GM12878 (cell line): ENCODE measurements around the gene CAPN8. TPM values are rescaled to one million over a fixed set of nuclear protein-coding genes. Genes with fewer than 3 reads are reported as not detected.

Experiments
- ATAC-seq: fragments of 200-7000 bp; cut with Tn5 transposase; 3 replicates; pipeline ENCODE4 v1.9.1; 2020; ENCODE audit warnings: mild to moderate bottlenecking, moderate library complexity
- BruUV-seq: library from RNA; stranded (reverse); fragments of 400-500 nt; replicated peaks from 2 replicates; lab custom pipeline; 2021; lab: Mats Ljungman, UMichigan
- CTCF ChIA-PET: fragments of 300-600 bp; sonication (Branson Sonifier 250); formaldehyde crosslinking; extraction: SDS; loops from one replicate; lab custom pipeline; 2021; ENCODE audit warnings: inconsistent platforms; lab: Yijun Ruan, JAX
- POLR2A ChIA-PET: fragments of 350-600 bp; formaldehyde crosslinking; extraction: SDS; loops from one replicate; lab custom pipeline; 2021; ENCODE audit warnings: inconsistent platforms; lab: Charles Lee
- RAD21 ChIA-PET: fragments of 300-600 bp; sonication (Branson Sonifier 250); formaldehyde crosslinking; loops from one replicate; lab custom pipeline; 2023; ENCODE audit warnings: antibody characterized with exemption; ENCODE audit not compliant: unreplicated experiment; lab: Charles Lee
- SMC1A ChIA-PET: fragments of 300-600 bp; sonication (Branson Sonifier 250); formaldehyde crosslinking; loops from one replicate; lab custom pipeline; 2023; ENCODE audit not compliant: unreplicated experiment, uncharacterized antibody; lab: Charles Lee
- DNase-seq: peaks from one replicate; pipeline ENCODE4 v3.0.0-alpha.2; 2011; ENCODE audit warnings: low read depth, low spot score
- FAIRE-seq: peaks from 3 replicates; lab custom pipeline; 2011; peaks lifted over from hg19 to GRCh38; lab: Jason Lieb, UNC
- H2AFZ ChIP-seq: 2 replicates; pipeline ENCODE4 v1.6.0; 2011; ENCODE audit warnings: low read depth, low read length, control low read depth; ENCODE audit not compliant: control insufficient read depth
- H3K27ac ChIP-seq: 2 replicates; pipeline ENCODE4 v1.5.1; 2011; ENCODE audit warnings: control low read depth; ENCODE audit not compliant: control insufficient read depth, insufficient read depth
- H3K27me3 ChIP-seq, 2 experiments: replicated peaks in 1 of 2; 2 replicates each; pipeline versions ENCODE4 v1.6.0 to v1.6.1; 2011; ENCODE audit warnings: low read length in 1 of 2; ENCODE audit not compliant: control insufficient read depth in 2 of 2, insufficient read depth in 2 of 2
- H3K36me3 ChIP-seq, 2 experiments: 2 replicates each; pipeline ENCODE4 v1.5.1; 2011; ENCODE audit warnings: low read length in 1 of 2; ENCODE audit not compliant: control insufficient read depth in 2 of 2, insufficient read depth in 2 of 2
- H3K4me1 ChIP-seq: 2 replicates; pipeline ENCODE4 v1.6.1; 2011; ENCODE audit warnings: mild to moderate bottlenecking, low read length, moderate library complexity, mixed read lengths; ENCODE audit not compliant: control insufficient read depth, insufficient read depth
- H3K4me2 ChIP-seq: 2 replicates; pipeline ENCODE4 v1.6.0; 2011; ENCODE audit warnings: control low read depth; ENCODE audit not compliant: control insufficient read depth, insufficient read depth
- H3K4me3 ChIP-seq: fragments of 200-600 bp; sonication (generic); 2 replicates; pipeline ENCODE4 v1.5.1; 2016
- H3K79me2 ChIP-seq: 2 replicates; pipeline ENCODE4 v1.6.0; 2011; ENCODE audit warnings: low read length; ENCODE audit not compliant: control insufficient read depth, insufficient read depth
- H3K9ac ChIP-seq: 2 replicates; pipeline ENCODE4 v1.8.0; 2011; ENCODE audit warnings: low read length, control low read depth, mixed read lengths; ENCODE audit not compliant: control insufficient read depth, insufficient read depth
- H3K9me3 ChIP-seq: replicated peaks from 3 replicates; pipeline ENCODE4 v1.5.1; 2011; ENCODE audit warnings: mild to moderate bottlenecking, low read length; ENCODE audit not compliant: control insufficient read depth, insufficient read depth
- H4K20me1 ChIP-seq: 2 replicates; pipeline ENCODE4 v1.6.0; 2011; ENCODE audit not compliant: control insufficient read depth, insufficient read depth
- BCL3 ChIP-seq: IDR thresholded peaks from 2 replicates; pipeline ENCODE4 v1.6.1; 2011; ENCODE audit warnings: borderline replicate concordance, low read depth, mild to moderate bottlenecking, moderate library complexity, low read length; ENCODE audit not compliant: insufficient read depth, poor library complexity, severe bottlenecking
- CBFB ChIP-seq: IDR thresholded peaks from 2 replicates; pipeline ENCODE4 v1.6.1; 2016; ENCODE audit warnings: antibody characterized with exemption, low read depth
- CTCF ChIP-seq, 3 experiments: IDR thresholded peaks in 2 of 3; conservative IDR thresholded peaks in 1 of 3; 2 replicates each; pipeline ENCODE4 v1.5.1; 2011; ENCODE audit warnings: low read depth in 3 of 3, low read length in 3 of 3, mild to moderate bottlenecking in 3 of 3, control low read depth in 2 of 3, moderate library complexity in 2 of 3, inconsistent platforms in 1 of 3, mixed read lengths in 1 of 3; ENCODE audit not compliant: control insufficient read depth in 2 of 3, insufficient read depth in 1 of 3; ENCODE audit errors: extremely low read depth in 1 of 3
- ESRRA ChIP-seq: IDR thresholded peaks from 2 replicates; pipeline ENCODE4 v1.6.1; 2012; ENCODE audit warnings: mild to moderate bottlenecking, low read length, improper control_type of control experiment
- IKZF1 ChIP-seq: fragments of 450-650 bp; conservative IDR thresholded peaks from 2 replicates; pipeline ENCODE4 v1.6.1; 2017; ENCODE audit warnings: antibody characterized with exemption, mild to moderate bottlenecking
- MTA2 ChIP-seq: fragments of 450-650 bp; IDR thresholded peaks from 2 replicates; pipeline ENCODE4 v1.6.1; 2016; ENCODE audit warnings: low read depth, mild to moderate bottlenecking, moderate library complexity
- SMARCA5 ChIP-seq: fragments of 450-650 bp; IDR thresholded peaks from 2 replicates; pipeline ENCODE4 v1.6.1; 2017; ENCODE audit warnings: mild to moderate bottlenecking
- STAT3 ChIP-seq: IDR thresholded peaks from 2 replicates; pipeline ENCODE4 v1.6.1; 2011; ENCODE audit warnings: low read depth, low read length, improper control_type of control experiment
- WGBS: methylation state at CpG from one replicate; pipeline ENCODE4 v1.1.6; 2016; ENCODE audit warnings: low lambda C conversion rate; ENCODE audit not compliant: insufficient replicate concordance, insufficient coverage; ENCODE audit errors: missing lambda C conversion rate; 5-methylcytosine and 5-hydroxymethylcytosine counted together
- in situ Hi-C: fragments of 300-500 bp; cut with MboI; formaldehyde crosslinking; loops from 9 replicates; pipeline ENCODE4 v1.14.3; 2018; ENCODE audit warnings: mixed read lengths
- intact Hi-C: fragments of 100-400 bp; cut with micrococcal nuclease; formaldehyde crosslinking; loops from one replicate; pipeline ENCODE4 v1.14.2; 2022; ENCODE audit not compliant: unreplicated experiment
- polyA plus RNA-seq, 11 experiments: library from polyadenylated mRNA; depleted of rRNA in 4 of 11; unstranded in 6 of 11; stranded (reverse) in 5 of 11; fragments of >200 nt; fragmentation: Nextera tagmentation in 4 of 11; fragmentation: Illumina TruSeq in 1 of 11; extraction: Ambion mirVana in 4 of 11; extraction: Trizol in 1 of 11; gene quantifications; 1 replicate in 1 of 11; 2 replicates in 10 of 11; pipeline versions ENCODE4 v1.2.1 to v1.2.3, GENCODE V29; 2011 to 2016; ENCODE audit warnings: inconsistent platforms in 2 of 11, missing spikeins in 2 of 11, low read depth in 1 of 11
- total RNA-seq, 4 experiments: library from RNA; depleted of rRNA in 3 of 4; stranded (reverse); fragments of >200 nt in 3 of 4; fragmentation: Illumina TruSeq in 1 of 4; extraction: Trizol in 1 of 4; gene quantifications; 2 replicates each; pipeline versions ENCODE4 v1.2.1 to v1.2.3, GENCODE V29; 2013 to 2021
- TF ChIP-seq, protein P1 (sequence below): IDR thresholded peaks from 2 replicates; pipeline ENCODE4 v1.6.1; 2012; ENCODE audit warnings: mild to moderate bottlenecking, low read depth, low read length
- TF ChIP-seq, protein P2 (sequence below): IDR thresholded peaks from 2 replicates; pipeline ENCODE4 v1.6.1; 2011; ENCODE audit warnings: borderline replicate concordance, low read depth, mild to moderate bottlenecking, moderate library complexity, mixed read lengths, low read length; ENCODE audit not compliant: insufficient read depth; ENCODE audit errors: extremely low read length

The CAPN8 gene
- total and polyA plus RNA-seq, 10 of the 15 experiments (the other 5 are each of a cell fraction or from before 2014, with no cell fraction given): 6.4 to 30.7 (median 12.3) TPM

DNA sequence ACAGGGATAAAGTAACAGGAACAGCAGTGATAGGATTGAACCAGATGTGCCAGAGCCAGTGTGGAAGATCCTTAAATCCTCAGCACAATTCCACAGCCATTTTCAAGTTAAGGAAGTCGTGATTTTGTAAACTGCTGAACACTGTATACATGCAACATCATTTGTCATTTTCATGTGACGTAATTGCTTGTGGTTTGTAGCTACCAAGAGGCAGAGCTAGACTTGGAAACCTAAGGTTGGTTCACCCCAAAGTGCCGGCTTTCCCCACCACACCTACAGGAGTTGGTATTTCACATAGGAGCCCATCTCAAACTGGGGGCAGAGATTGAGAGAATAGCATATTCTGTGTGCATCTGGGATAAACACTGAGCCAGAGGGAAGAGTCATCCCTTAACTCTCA is 113.9 kb downstream of the CAPN8 start (continued):
- TF ChIP-seq, protein P1, sequence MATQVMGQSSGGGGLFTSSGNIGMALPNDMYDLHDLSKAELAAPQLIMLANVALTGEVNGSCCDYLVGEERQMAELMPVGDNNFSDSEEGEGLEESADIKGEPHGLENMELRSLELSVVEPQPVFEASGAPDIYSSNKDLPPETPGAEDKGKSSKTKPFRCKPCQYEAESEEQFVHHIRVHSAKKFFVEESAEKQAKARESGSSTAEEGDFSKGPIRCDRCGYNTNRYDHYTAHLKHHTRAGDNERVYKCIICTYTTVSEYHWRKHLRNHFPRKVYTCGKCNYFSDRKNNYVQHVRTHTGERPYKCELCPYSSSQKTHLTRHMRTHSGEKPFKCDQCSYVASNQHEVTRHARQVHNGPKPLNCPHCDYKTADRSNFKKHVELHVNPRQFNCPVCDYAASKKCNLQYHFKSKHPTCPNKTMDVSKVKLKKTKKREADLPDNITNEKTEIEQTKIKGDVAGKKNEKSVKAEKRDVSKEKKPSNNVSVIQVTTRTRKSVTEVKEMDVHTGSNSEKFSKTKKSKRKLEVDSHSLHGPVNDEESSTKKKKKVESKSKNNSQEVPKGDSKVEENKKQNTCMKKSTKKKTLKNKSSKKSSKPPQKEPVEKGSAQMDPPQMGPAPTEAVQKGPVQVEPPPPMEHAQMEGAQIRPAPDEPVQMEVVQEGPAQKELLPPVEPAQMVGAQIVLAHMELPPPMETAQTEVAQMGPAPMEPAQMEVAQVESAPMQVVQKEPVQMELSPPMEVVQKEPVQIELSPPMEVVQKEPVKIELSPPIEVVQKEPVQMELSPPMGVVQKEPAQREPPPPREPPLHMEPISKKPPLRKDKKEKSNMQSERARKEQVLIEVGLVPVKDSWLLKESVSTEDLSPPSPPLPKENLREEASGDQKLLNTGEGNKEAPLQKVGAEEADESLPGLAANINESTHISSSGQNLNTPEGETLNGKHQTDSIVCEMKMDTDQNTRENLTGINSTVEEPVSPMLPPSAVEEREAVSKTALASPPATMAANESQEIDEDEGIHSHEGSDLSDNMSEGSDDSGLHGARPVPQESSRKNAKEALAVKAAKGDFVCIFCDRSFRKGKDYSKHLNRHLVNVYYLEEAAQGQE: no peak
- TF ChIP-seq STAT3 (no peak), CBFB (0 out of 2 replicates have a peak, but pooled peaks have one; percentile 11), IKZF1 (peak; percentile 45; the same call in 1 of the 2 replicates), MTA2 (no peak), SMARCA5 (no peak; the same call in 1 of the 2 replicates)
- TF ChIP-seq, protein P2, sequence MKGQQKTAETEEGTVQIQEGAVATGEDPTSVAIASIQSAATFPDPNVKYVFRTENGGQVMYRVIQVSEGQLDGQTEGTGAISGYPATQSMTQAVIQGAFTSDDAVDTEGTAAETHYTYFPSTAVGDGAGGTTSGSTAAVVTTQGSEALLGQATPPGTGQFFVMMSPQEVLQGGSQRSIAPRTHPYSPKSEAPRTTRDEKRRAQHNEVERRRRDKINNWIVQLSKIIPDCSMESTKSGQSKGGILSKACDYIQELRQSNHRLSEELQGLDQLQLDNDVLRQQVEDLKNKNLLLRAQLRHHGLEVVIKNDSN: no peak

DNA sequence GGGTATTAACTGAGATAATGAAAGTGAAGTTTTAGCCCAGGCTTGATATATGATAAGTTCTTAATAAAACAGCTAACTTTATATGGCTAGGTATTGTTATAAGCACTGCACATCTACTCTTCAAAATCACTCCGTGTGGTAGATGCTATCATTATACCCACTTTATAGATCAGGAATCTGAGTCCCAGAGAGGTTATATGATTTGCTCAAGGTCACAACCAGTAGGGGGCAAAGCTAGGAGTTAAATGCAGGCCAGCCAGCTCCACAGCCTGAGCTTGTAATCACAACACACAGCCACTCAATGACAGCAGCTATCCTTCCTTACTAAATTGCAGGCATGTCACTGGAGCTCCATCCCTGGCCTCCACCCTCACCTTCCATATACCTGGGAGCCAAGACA is 115.8 kb downstream of the CAPN8 start:
- RAD21 ChIA-PET: interaction anchor here (1.0 to 2.8 kb wide), 12 partner anchors 9 to 149 kb away, joined by 3 to 17 read pairs (median 6); no protein-coding TSS in a partner anchor
- in situ Hi-C loops: no loop called here

More for the DNA sequence above, 115.8 kb downstream of the CAPN8 start:
- no TSS peak for BruUV-seq
- H3K27me3 ChIP-seq: no peaks in the 10 kb centered on the region
- no peaks in the 10 kb centered on the region for H3K36me3 ChIP-seq
- no peak overlapping the region for H3K4me3 ChIP-seq
- no peak overlapping the region for H2AFZ ChIP-seq
- ChIA-PET SMC1A (interaction anchor here (0.6 to 3.5 kb wide), 22 partner anchors 8 to 416 kb away, joined by 3 to 40 read pairs (median 4); no protein-coding TSS in a partner anchor), CTCF (interaction anchor here (0.6 to 6.7 kb wide), 16 partner anchors 8 to 1210 kb away, joined by 3 to 73 read pairs (median 6); no protein-coding TSS in a partner anchor), POLR2A (interaction anchor here (1.3 kb wide), 1 partner anchor 18 kb away, joined by 4 read pairs; no protein-coding TSS in a partner anchor)
- DNase-seq (no peak), ATAC-seq (peak; percentile 40), FAIRE-seq (no peak)
- peaks cover 20% of the 10 kb centered on the region for H3K4me1 ChIP-seq
- 80% methylated on average over 1 of the region's 1 CpG for WGBS
- no peaks in the 10 kb centered on the region for H3K79me2 ChIP-seq
- H4K20me1 ChIP-seq: no peaks in the 10 kb centered on the region
- intact Hi-C loops: no loop called here
- no peak overlapping the region for H3K9ac ChIP-seq
- TF ChIP-seq ESRRA: peak; percentile 94
- TF ChIP-seq BCL3: no peak
- TF ChIP-seq CTCF (IDR thresholded peaks at IDR 0.05 in 2 of 3, conservative IDR thresholded peaks at IDR 0.05 in 1 of 3; ENCODE audit: control insufficient read depth in 2 of 3, extremely low read depth in 1 of 3, insufficient read depth in 1 of 3, low read depth in 3 of 3, low read length in 3 of 3): peak in 2 of 3 experiments; percentile 20 to 29; a peak in 2 of 6 replicates
- no peak overlapping the region for H3K27ac ChIP-seq
- H3K4me2 ChIP-seq: no peak overlapping the region
- peaks cover 6% of the 10 kb centered on the region; the same call in 1 of the 3 replicates for H3K9me3 ChIP-seq
